BLaER1 (cell line): ENCODE data around the gene OR2AJ1.

Experiments
- H3K27ac ChIP-seq: shearing (Covaris generic); formaldehyde crosslinking; 2 replicates; pipeline ENCODE4 v1.8.1; 2022
- H3K27me3 ChIP-seq: shearing (Covaris generic); formaldehyde crosslinking; 2 replicates; pipeline ENCODE4 v1.8.1; 2022
- H3K36me3 ChIP-seq: shearing (Covaris generic); formaldehyde crosslinking; 2 replicates; pipeline ENCODE4 v1.8.1; 2022
- H3K4me1 ChIP-seq: shearing (Covaris generic); formaldehyde crosslinking; 2 replicates; pipeline ENCODE4 v1.8.1; 2022
- H3K4me2 ChIP-seq: shearing (Covaris generic); formaldehyde crosslinking; 2 replicates; pipeline ENCODE4 v1.8.1; 2022
- H3K4me3 ChIP-seq: shearing (Covaris generic); formaldehyde crosslinking; 2 replicates; pipeline ENCODE4 v1.8.1; 2022
- H3K9ac ChIP-seq: shearing (Covaris generic); formaldehyde crosslinking; 2 replicates; pipeline ENCODE4 v1.8.1; 2022
- H3K9me3 ChIP-seq: shearing (Covaris generic); formaldehyde crosslinking; 2 replicates; pipeline ENCODE4 v1.8.1; 2022
- H4K20me1 ChIP-seq: shearing (Covaris generic); formaldehyde crosslinking; 2 replicates; pipeline ENCODE4 v1.8.1; 2022
- Cebpa-rat ChIP-seq: shearing (Covaris generic); IDR thresholded peaks from 2 replicates; pipeline ENCODE4 v1.8.1; 2022

Gene OR2AJ1

DNA sequence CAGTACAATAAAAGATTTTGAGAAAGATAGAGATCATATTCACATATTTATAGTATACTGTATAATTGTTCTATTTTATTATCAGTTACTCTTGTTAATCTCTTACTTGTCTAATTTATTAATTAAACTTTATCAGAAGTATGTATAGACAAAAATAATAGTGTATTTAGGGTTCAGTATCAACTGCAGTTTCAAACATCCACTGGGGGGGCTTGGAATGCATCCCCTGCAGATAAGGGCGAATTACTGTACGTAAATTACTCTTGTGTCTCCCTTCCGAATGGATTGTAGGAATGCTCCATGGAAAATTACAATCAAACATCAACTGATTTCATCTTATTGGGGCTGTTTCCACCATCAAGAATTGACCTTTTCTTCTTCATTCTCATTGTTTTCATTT, 23.9 kb downstream of the OR2AJ1 start, which contains the start of gene OR2L8:
Gene OR2L8, plus strand, starts transcription at position 301 of the 400 bp plus-strand sequence. Its CDS starts 0 bp downstream, at position 301.
- TF ChIP-seq Cebpa-rat: no peak
- Histone ChIP-seq H3K4me2 (no peak within 1 kb of the TSS), H3K27ac (no peak within 1 kb of the TSS), H3K4me1 (no peaks in the 10 kb centered on the region), H3K9me3 (no peaks in the 10 kb centered on the region), H3K4me3 (no peak within 1 kb of the TSS), H3K27me3 (no peaks in the 10 kb centered on the region), H3K9ac (no peak within 1 kb of the TSS), H3K36me3 (no peaks in the 10 kb centered on the region), H4K20me1 (no peaks in the 10 kb centered on the region)

DNA sequence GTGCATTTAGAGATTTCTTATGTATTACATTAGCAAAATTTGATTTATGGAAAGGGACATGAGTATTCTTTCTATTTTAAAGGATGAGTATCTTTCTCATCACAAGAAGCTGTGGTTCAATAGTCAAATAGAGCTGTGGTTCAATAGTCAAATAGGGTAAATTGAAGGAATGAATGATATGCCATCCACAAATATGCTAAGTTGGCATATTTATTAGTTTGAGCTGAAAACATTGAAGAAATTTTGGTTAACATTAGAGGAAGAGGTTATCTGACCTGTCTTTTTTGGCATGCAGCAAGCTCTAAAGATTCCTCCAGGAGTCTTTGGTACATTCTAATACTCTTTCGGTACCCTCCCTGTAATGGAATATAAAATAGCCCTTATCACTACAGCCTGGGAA, 28.7 kb downstream of the OR2AJ1 start:
- TF ChIP-seq Cebpa-rat: no peak
- Histone ChIP-seq H3K27me3 (no peaks in the 10 kb centered on the region), H3K4me3 (no peak overlapping the region)

DNA sequence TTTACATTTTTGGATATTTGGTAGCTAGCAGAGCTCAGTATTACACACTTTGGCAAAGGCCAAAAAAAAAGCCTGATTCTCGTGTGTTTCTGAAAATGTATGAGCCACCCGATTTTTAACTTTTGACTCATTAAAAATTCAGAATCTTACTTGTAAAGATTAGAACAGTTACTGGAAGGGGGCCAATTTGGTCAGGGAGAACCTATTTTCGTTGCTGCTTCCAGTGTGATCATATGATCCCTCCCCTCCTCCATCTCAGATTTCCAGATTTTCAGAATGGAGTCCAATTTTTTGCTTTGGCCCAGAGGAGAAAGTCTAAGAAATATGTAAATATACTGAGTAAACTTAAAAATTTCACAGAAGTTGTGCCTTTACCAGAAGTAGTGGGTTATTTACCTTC, 37.1 kb downstream of the OR2AJ1 start:
- H4K20me1 ChIP-seq: no peaks in the 10 kb centered on the region
- no peaks in the 10 kb centered on the region for H3K36me3 ChIP-seq
- no peaks in the 10 kb centered on the region for H3K9me3 ChIP-seq
- H3K27ac ChIP-seq: no peak overlapping the region
- TF ChIP-seq Cebpa-rat: no peak
- H3K27me3 ChIP-seq: no peaks in the 10 kb centered on the region
- H3K4me2 ChIP-seq: no peak overlapping the region
- H3K4me3 ChIP-seq: no peak overlapping the region
- peaks cover 5% of the 10 kb centered on the region; the same call in 1 of the 2 replicates for H3K4me1 ChIP-seq
- no peak overlapping the region for H3K9ac ChIP-seq

More for the DNA sequence above, 28.7 kb downstream of the OR2AJ1 start:
- Histone ChIP-seq H3K9me3 (no peaks in the 10 kb centered on the region), H3K36me3 (no peaks in the 10 kb centered on the region), H3K9ac (no peak overlapping the region), H3K4me2 (no peak overlapping the region), H3K27ac (no peak overlapping the region), H4K20me1 (no peaks in the 10 kb centered on the region), H3K4me1 (no peaks in the 10 kb centered on the region)

DNA sequence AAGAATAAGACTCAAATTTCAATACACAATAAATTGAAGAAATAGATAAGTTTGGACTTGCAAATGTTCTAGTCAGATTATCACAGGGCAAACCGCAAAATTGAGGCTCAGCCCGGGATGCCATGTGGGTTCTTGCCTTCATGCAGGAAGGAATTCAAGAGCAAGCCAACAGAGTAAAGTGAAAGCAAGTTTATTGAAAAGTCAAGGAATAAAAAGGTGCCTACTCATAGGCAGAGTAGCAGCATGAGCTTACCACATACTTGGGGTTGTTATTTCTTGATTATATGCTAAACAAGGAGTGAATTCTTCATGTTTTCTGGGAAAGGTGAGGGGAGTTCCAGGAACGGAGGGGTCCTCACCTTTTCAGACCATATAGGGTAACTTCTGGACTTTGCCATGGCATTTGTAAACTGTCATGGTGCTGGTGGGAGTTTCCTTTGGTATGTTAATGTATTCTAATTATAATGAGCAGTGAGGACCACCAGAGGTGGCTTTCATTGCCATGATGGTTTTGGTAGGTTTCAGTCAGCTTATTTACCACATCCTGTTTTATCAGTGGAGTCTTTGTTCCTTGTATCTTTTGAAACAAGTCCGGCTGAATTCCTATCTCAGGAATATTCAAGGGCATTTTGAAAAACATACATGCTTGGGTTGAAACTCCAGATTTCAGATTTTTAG, 38.4 kb downstream of the OR2AJ1 start:
- H3K27ac ChIP-seq: no peak overlapping the region
- H3K4me3 ChIP-seq: no peak overlapping the region
- H3K9me3 ChIP-seq: no peaks in the 10 kb centered on the region
- H3K36me3 ChIP-seq: no peaks in the 10 kb centered on the region
- no peak overlapping the region for H3K4me2 ChIP-seq
- peaks cover 9% of the 10 kb centered on the region; the same call in 1 of the 2 replicates for H3K4me1 ChIP-seq
- H3K27me3 ChIP-seq: no peaks in the 10 kb centered on the region
- H3K9ac ChIP-seq: no peak overlapping the region
- H4K20me1 ChIP-seq: no peaks in the 10 kb centered on the region
- no peak for TF ChIP-seq Cebpa-rat

DNA sequence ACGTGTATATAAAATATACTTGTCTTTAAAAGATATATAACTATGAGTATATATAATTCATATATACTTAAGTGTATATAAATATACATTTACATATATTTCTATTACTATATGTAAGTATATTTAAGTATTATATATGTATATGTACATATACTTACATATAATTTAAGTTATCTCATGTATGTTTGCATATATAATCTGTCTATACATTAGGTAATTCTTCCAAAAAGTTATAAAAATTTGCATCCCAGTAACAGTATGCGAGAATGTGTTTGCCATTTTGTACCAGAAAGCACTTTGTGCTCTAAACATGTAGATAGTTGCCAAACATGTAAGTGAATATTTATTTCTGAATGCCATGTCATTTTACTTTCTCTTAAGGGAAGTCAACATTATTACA, 40.2 kb downstream of the OR2AJ1 start, which contains the start of gene OR2AK2:
Gene OR2AK2, plus strand, starts transcription at position 301 of the 400 bp plus-strand sequence. CDS start 144 bp downstream, outside the sequence.
- H3K4me3 ChIP-seq: no peak within 1 kb of the TSS
- peaks cover 9% of the 10 kb centered on the region; the same call in 1 of the 2 replicates for H3K4me1 ChIP-seq
- H3K9ac ChIP-seq: no peak within 1 kb of the TSS
- no peaks in the 10 kb centered on the region for H3K36me3 ChIP-seq
- no peaks in the 10 kb centered on the region for H4K20me1 ChIP-seq
- H3K27me3 ChIP-seq: no peaks in the 10 kb centered on the region
- no peak within 1 kb of the TSS for H3K27ac ChIP-seq
- no peak for TF ChIP-seq Cebpa-rat
- no peaks in the 10 kb centered on the region for H3K9me3 ChIP-seq
- H3K4me2 ChIP-seq: no peak within 1 kb of the TSS

DNA sequence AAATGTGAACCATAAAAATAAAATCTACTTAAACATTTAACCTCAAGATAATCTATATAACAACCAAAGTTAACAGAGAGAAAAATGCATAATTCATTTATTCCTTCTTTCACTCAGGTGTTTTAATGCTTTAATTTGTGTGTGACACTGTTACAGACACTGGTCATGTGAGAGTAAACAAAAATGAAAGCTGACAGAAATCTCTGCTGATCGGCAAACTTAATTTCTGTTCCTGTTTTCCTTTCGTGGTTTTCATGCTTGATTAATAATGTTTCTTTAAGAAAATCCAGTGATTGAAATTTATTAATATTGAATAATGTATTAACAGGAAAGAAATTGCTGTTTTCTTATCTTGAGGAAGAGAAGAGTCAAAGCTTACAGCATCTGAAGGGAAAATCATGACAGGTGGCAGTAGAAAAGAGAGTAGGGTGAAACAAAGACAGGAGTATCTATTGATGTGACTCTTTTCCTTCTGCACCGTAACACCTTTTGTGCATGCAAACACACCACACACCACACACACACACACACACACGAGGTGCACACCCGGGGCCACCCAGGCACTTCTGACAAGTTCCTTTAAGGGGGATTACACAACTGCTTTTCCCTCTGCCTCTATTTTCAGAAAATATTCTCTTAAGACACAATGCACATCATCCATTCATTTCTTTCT, 42.0 kb downstream of the OR2AJ1 start:
- no peaks in the 10 kb centered on the region for H3K27me3 ChIP-seq
- no peak overlapping the region for H3K4me3 ChIP-seq
- no peak overlapping the region for H3K27ac ChIP-seq
- no peaks in the 10 kb centered on the region for H3K36me3 ChIP-seq
- peak overlapping the region; percentile 21 for H3K4me2 ChIP-seq
- no peak overlapping the region for H3K9ac ChIP-seq
- H3K4me1 ChIP-seq: peaks cover 9% of the 10 kb centered on the region; the same call in 1 of the 2 replicates
- no peak for TF ChIP-seq Cebpa-rat
- no peaks in the 10 kb centered on the region for H3K9me3 ChIP-seq
- no peaks in the 10 kb centered on the region for H4K20me1 ChIP-seq
